ENCODE measurements around the gene AFDN.

Gene AFDN

GRCh38 chr6:167841981-167842380 lies 15.3 kb downstream of the AFDN start:
- DNase-seq = no peak

GRCh38 chr6:167842457-167842856 lies 15.7 kb downstream of the AFDN start:
- no peak for DNase-seq

GRCh38 chr6:167843023-167843422 lies 16.3 kb downstream of the AFDN start:
- no peak for DNase-seq

GRCh38 chr6:167845856-167846255 lies 19.1 kb downstream of the AFDN start:
- DNase-seq = no peak

- no peak for DNase-seq
These were observed 20.4 kb downstream of the AFDN start for GRCh38 chr6:167846997-167847606.

- no peak for DNase-seq
These were observed 21.2 kb downstream of the AFDN start for GRCh38 chr6:167847936-167848335.

- no peak for DNase-seq
These were observed 22.1 kb downstream of the AFDN start for GRCh38 chr6:167848783-167849182.

GRCh38 chr6:167849846-167850459 lies 23.2 kb downstream of the AFDN start:
- DNase-seq = no peak

- no peak for DNase-seq
These were observed 24.1 kb downstream of the AFDN start for GRCh38 chr6:167850782-167851181.

- DNase-seq = no peak
These were observed 24.8 kb downstream of the AFDN start for GRCh38 chr6:167851370-167851952.

GRCh38 chr6:167855825-167856425 lies 29.2 kb downstream of the AFDN start:
- DNase-seq = no peak

GRCh38 chr6:167856474-167856873 lies 29.8 kb downstream of the AFDN start:
- no peak for DNase-seq

- DNase-seq = no peak
These were observed 30.4 kb downstream of the AFDN start for GRCh38 chr6:167856999-167857660.

- peak in 1 of 3 experiments; percentile 35 for DNase-seq
These were observed 31.4 kb downstream of the AFDN start for GRCh38 chr6:167858086-167858591.

GRCh38 chr6:167858842-167859664 lies 32.3 kb downstream of the AFDN start:
- no peak for DNase-seq

GRCh38 chr6:167860550-167861226 lies 34.0 kb downstream of the AFDN start:
- no peak for DNase-seq

- DNase-seq = no peak
These were observed 34.7 kb downstream of the AFDN start for GRCh38 chr6:167861424-167861823.

GRCh38 chr6:167863897-167864296 lies 37.2 kb downstream of the AFDN start:
- no peak for DNase-seq

GRCh38 chr6:167866642-167867041 lies 39.9 kb downstream of the AFDN start:
- no peak for DNase-seq

GRCh38 chr6:167870321-167870720 lies 43.6 kb downstream of the AFDN start:
- DNase-seq = no peak

GRCh38 chr6:167872538-167873210 lies 46.0 kb downstream of the AFDN start:
- DNase-seq = no peak

Measured in NCI-H1417 (cell line).